ENCODE measurements around the gene PHACTR4.
A peak's percentile ranks its signal among the peaks of the same experiment; 100 is the strongest.

Gene PHACTR4

DNA sequence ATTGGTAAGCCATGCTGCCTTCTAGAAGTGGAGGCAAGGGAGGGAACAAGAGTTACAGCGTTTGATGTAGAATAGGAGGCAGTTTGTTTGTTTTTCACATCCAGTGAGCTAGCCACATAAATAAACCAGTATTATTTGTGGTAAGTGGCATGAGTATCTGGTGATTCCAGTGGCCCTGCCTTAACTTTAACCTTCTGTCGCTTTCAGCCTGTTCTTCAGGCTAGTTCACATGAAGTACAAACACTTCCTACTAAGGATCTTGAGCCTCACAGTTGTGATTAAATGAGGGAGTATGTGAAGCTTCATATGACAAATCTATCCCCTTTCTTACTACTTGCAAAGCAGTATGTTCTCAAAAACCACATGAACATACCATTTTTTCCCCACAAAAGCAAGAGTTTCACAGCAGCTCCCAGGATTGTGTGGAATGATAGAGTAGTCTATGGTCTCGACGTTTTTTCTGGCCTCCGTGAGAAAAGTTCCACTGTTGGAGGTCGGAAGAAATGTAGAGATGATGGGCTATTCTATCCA lies 59.5 kb downstream of the PHACTR4 start:
- in situ Hi-C loops (cut with HindIII; ENCODE audit: low sequenced_read_pairs): no loop called here
- no peak for DNase-seq (ENCODE audit: low read depth)
- H3K4me3 ChIP-seq (ENCODE audit: low read depth, low read length): no peak overlapping the region
- TF ChIP-seq, protein P1, sequence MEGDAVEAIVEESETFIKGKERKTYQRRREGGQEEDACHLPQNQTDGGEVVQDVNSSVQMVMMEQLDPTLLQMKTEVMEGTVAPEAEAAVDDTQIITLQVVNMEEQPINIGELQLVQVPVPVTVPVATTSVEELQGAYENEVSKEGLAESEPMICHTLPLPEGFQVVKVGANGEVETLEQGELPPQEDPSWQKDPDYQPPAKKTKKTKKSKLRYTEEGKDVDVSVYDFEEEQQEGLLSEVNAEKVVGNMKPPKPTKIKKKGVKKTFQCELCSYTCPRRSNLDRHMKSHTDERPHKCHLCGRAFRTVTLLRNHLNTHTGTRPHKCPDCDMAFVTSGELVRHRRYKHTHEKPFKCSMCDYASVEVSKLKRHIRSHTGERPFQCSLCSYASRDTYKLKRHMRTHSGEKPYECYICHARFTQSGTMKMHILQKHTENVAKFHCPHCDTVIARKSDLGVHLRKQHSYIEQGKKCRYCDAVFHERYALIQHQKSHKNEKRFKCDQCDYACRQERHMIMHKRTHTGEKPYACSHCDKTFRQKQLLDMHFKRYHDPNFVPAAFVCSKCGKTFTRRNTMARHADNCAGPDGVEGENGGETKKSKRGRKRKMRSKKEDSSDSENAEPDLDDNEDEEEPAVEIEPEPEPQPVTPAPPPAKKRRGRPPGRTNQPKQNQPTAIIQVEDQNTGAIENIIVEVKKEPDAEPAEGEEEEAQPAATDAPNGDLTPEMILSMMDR (IDR thresholded peaks at IDR 0.05; ENCODE audit: low read depth, low read length, missing control alignments): no peak

DNA sequence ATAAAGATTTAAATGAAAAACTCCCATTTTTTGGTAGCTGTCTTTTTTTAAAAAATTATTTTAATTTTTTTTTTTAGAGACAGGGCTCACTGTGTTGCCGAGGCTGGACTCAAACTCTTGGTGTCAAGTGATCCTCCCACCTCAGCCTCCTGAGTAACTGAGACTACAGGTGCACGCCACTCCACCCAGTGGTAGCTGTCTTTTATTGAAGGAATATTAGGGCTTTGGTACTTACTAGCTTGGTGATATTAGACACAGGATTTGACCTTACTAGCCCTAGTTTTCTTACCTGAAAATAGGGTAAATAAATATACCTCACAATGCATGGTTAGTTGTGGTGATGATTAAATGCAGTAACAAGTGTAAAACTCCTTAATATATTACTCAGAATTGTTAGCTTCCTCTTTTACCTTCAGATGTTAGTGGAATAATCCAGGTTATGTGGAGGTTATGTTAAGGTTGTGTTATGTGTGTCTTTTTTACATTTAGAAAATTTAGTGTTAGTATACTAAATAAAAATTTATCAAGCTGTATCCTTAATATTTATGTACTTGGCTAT lies 66.8 kb downstream of the PHACTR4 start:
- TF ChIP-seq, protein P1 (IDR thresholded peaks at IDR 0.05; ENCODE audit: low read depth, low read length, missing control alignments): no peak
- H3K4me3 ChIP-seq (ENCODE audit: low read depth, low read length): no peak overlapping the region
- in situ Hi-C loops (cut with HindIII; ENCODE audit: low sequenced_read_pairs): no loop called here
- DNase-seq (ENCODE audit: low read depth): no peak

DNA sequence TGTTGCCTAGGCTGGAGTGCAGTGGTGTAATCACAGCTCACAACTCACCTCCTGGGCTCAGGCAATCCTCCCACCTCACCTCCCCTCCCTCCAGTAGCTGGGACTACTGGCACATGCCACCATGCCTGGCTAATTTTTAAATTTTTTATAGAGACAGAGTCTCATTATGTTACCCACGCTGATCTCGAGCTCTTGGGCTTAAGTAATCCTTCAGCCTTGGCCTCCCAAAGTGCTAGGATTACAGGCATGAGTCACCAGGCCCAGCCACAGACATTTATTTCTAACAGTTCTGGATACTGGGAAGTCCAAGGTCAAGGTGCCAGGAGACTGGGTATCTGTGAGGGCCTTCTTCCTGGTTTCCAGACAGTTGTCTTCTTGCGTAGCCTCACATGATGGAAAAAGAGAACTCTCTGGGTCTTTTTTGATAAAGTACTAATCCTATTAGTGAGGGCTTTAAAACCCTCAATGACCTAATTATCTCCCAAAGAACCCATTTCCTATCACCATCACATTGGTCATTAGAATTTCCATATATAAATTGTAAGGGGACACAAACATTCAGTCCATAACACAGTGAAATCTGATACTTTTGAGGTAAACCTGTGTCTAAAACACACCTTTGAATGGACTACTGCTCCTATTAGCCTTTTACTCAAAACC lies 67.9 kb downstream of the PHACTR4 start:
- in situ Hi-C loops (cut with HindIII; ENCODE audit: low sequenced_read_pairs): no loop called here
- H3K4me3 ChIP-seq (ENCODE audit: low read depth, low read length): peak overlapping the region; percentile 31
- no peak for DNase-seq (ENCODE audit: low read depth)
- TF ChIP-seq, protein P1 (IDR thresholded peaks at IDR 0.05; ENCODE audit: low read depth, low read length, missing control alignments): no peak

DNA sequence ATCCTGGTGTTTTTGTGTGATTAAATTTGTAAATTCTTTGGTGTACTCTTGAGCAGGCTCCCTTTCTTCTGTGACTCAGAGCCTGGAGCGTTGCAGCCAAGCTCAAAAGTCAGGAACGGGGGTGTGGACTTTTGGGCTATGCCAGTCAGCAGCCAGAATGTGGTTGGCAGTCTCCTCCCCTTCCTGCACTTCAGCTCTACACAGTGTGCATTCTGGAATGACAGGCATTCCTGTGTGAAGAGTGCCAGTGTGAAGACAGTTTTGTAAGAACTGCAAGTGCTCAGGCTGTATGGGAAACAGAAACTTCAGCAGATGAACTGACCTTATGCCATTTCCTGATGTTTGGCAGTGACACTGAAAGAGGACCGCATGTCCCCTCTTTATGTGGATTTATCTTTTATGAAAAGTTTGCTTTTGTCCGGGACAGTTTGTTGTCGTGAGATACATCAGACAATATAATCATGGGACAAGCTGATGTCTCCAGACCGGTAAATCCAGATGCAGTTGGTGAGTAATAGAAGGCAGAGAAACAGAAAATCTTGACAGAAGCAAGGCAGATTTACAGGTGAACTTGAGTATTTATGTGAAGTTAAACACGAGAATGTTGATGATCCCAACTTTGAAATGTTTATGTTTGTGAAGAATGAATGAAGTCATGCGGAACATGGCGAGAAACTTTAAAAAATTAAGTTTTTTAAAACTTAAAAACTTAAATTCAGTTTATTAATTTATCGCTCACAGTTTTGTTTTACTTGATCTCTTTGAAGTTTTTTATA lies 68.6 kb downstream of the PHACTR4 start:
- DNase-seq (ENCODE audit: low read depth): peak; percentile 94
- H3K4me3 ChIP-seq (ENCODE audit: low read depth, low read length): peak overlapping the region; percentile 31
- in situ Hi-C loops (cut with HindIII; ENCODE audit: low sequenced_read_pairs): no loop called here
- TF ChIP-seq, protein P1 (IDR thresholded peaks at IDR 0.05; ENCODE audit: low read depth, low read length, missing control alignments): no peak

DNA sequence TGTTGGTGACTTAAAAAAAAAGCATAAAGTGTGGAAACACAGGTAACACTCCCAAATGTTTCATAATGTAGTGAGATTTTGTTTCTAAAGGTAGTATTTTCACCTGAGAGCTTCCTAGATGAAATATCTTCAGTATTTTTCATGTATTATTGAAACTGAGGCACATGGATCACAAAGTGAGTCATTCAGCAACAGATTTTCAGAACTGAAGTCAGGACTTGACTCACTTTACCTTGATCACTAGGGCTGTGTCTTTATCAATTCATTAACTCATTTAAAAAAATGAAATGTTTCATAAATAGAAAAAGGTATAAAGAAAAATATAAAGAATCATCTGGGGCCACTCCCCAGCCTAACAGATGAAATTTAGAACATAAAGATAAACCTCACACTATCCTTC lies 69.8 kb downstream of the PHACTR4 start:
- in situ Hi-C loops (cut with HindIII; ENCODE audit: low sequenced_read_pairs): no loop called here
- no peak overlapping the region for H3K4me3 ChIP-seq (ENCODE audit: low read depth, low read length)
- TF ChIP-seq, protein P1 (IDR thresholded peaks at IDR 0.05; ENCODE audit: low read depth, low read length, missing control alignments): no peak
- no peak for DNase-seq (ENCODE audit: low read depth)

DNA sequence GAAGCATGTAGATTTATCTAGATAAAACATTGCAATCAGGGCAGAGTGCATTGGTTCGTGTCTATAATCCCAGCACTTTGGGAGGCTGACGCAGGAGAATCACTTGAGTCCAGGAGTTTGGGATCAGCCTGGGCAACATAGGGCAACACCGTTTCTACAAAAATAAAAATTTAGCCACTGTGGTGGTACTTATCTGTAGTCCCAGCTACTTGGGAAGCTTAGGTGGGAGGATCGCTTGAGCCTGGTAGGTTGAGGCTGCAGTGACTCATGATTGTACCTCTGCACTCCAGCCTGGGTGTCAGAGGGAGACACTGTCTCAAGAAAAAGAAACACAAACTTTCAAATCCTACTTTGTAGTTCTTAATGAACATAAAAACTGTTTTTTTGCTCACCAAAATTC lies 72.1 kb downstream of the PHACTR4 start:
- in situ Hi-C loops (cut with HindIII; ENCODE audit: low sequenced_read_pairs): no loop called here
- no peak for DNase-seq (ENCODE audit: low read depth)
- TF ChIP-seq, protein P1 (IDR thresholded peaks at IDR 0.05; ENCODE audit: low read depth, low read length, missing control alignments): no peak
- no peak overlapping the region for H3K4me3 ChIP-seq (ENCODE audit: low read depth, low read length)
